HG02973 (cell line): Measurements from ENCODE around the gene GRIA1.
"Not testable (repeated sequence)": the region's sequence is repeated elsewhere in the genome, so short reads cannot be mapped to it uniquely, and the experiment has no call there.

Experiments used
- ATAC-seq: cut with Tn5 transposase; IDR thresholded peaks from one replicate; pipeline ENCODE4 v1.9.1; 2021; ENCODE audit warnings: moderate library complexity; ENCODE audit not compliant: unreplicated experiment

Gene GRIA1

GRCh38 chr5:153711755-153712154, 221.3 kb downstream of the GRIA1 start:
- no peak for ATAC-seq

GRCh38 chr5:153712946-153713345, 222.5 kb downstream of the GRIA1 start:
- ATAC-seq, result no peak

GRCh38 chr5:153713943-153714342, 223.5 kb downstream of the GRIA1 start:
- ATAC-seq, result no peak

GRCh38 chr5:153714798-153715197, 224.3 kb downstream of the GRIA1 start:
- ATAC-seq, result no peak

- ATAC-seq, result no peak
Observed at GRCh38 chr5:153717287-153717686, 226.8 kb downstream of the GRIA1 start.

GRCh38 chr5:153718713-153719112, 228.2 kb downstream of the GRIA1 start:
- no peak for ATAC-seq

- no peak for ATAC-seq
Observed at GRCh38 chr5:153719324-153719723, 228.9 kb downstream of the GRIA1 start.

- ATAC-seq, result not testable (repeated sequence)
Observed at GRCh38 chr5:153723022-153723610, 232.6 kb downstream of the GRIA1 start.

GRCh38 chr5:153742060-153742459, 251.6 kb downstream of the GRIA1 start:
- no peak for ATAC-seq

- ATAC-seq, result no peak
Observed at GRCh38 chr5:153744751-153745150, 254.3 kb downstream of the GRIA1 start.

GRCh38 chr5:153745778-153746395, 255.4 kb downstream of the GRIA1 start:
- ATAC-seq, result no peak

GRCh38 chr5:153746440-153746839, 256.0 kb downstream of the GRIA1 start:
- no peak for ATAC-seq

- no peak for ATAC-seq
Observed at GRCh38 chr5:153748823-153749222, 258.4 kb downstream of the GRIA1 start.

- ATAC-seq, result no peak
Observed at GRCh38 chr5:153749960-153750359, 259.5 kb downstream of the GRIA1 start.

GRCh38 chr5:153751251-153751650, 260.8 kb downstream of the GRIA1 start:
- no peak for ATAC-seq

GRCh38 chr5:153752890-153753289, 262.4 kb downstream of the GRIA1 start:
- ATAC-seq, result no peak

GRCh38 chr5:153753645-153754432, 263.4 kb downstream of the GRIA1 start:
- no peak for ATAC-seq

GRCh38 chr5:153755913-153756500, 265.5 kb downstream of the GRIA1 start:
- no peak for ATAC-seq

- ATAC-seq, result no peak
Observed at GRCh38 chr5:153756540-153756939, 266.1 kb downstream of the GRIA1 start.

GRCh38 chr5:153765987-153766386, 275.5 kb downstream of the GRIA1 start:
- ATAC-seq, result no peak

- ATAC-seq, result no peak
Observed at GRCh38 chr5:153767221-153768188, 277.0 kb downstream of the GRIA1 start.
